GM12801 (cell line): ENCODE data around the gene CRTAC1.

Experiments used
- CTCF ChIP-seq: IDR thresholded peaks from one replicate; pipeline ENCODE4 v1.5.1; 2011; ENCODE audit warnings: control low read depth; ENCODE audit not compliant: insufficient read length; ENCODE audit errors: extremely low read depth

CRTAC1 gene

GRCh38 chr10:98062424-98062823 is 32.0 kb upstream of the CRTAC1 start:
- TF ChIP-seq CTCF = no peak

GRCh38 chr10:98060079-98060478 is 29.7 kb upstream of the CRTAC1 start:
- TF ChIP-seq CTCF = no peak

GRCh38 chr10:98058295-98058694 is 27.9 kb upstream of the CRTAC1 start:
- TF ChIP-seq CTCF = no peak

GRCh38 chr10:98055841-98056516 is 25.6 kb upstream of the CRTAC1 start:
- no peak for TF ChIP-seq CTCF

GRCh38 chr10:98047009-98047741 is 16.8 kb upstream of the CRTAC1 start:
- no peak for TF ChIP-seq CTCF

GRCh38 chr10:98045785-98046389 is 15.5 kb upstream of the CRTAC1 start:
- TF ChIP-seq CTCF = no peak

- TF ChIP-seq CTCF = no peak
Measured at GRCh38 chr10:98041352-98042043, 11.1 kb upstream of the CRTAC1 start.
